H1 (cell line): ENCODE measurements around the gene MED1. TPM values are rescaled to one million over a fixed set of nuclear protein-coding genes. Genes with fewer than 3 reads are reported as not detected.

Source experiments
- NRF1 ChIP-seq: IDR thresholded peaks from 2 replicates; pipeline ENCODE4 v1.6.1; 2011; ENCODE audit warnings: mild to moderate bottlenecking, low read depth, low read length, improper control_type of control experiment
- SP1 ChIP-seq: IDR thresholded peaks from 2 replicates; pipeline ENCODE4 v1.6.1; 2011; ENCODE audit warnings: low read depth, low read length
- SP4 ChIP-seq: IDR thresholded peaks from 2 replicates; pipeline ENCODE4 v1.6.1; 2012; ENCODE audit warnings: low read length, inconsistent platforms
- SRF ChIP-seq: IDR thresholded peaks from 2 replicates; pipeline ENCODE4 v1.6.1; 2011; ENCODE audit warnings: mild to moderate bottlenecking, low read depth, low read length, moderate library complexity
- polyA plus RNA-seq, 7 experiments: library from polyadenylated mRNA; depleted of rRNA in 3 of 7; stranded (reverse) in 5 of 7; unstranded in 2 of 7; fragments of >200 nt in 5 of 7; fragments of 200-250 nt in 2 of 7; gene quantifications; 1 replicate in 5 of 7; 2 replicates in 1 of 7; 4 replicates in 1 of 7; pipeline versions ENCODE4 v1.2.1 to v1.2.3, GENCODE V29; 2011 to 2013; ENCODE audit warnings: missing spikeins in 2 of 7, mixed read lengths in 2 of 7
- total RNA-seq: library from RNA; stranded (reverse); fragmentation: NEBNext Ultra II Directional; extraction: Animal tissue kit (Norgen Biotek cat#: 25700); gene quantifications from 2 replicates; pipeline ENCODE4 v1.2.1, GENCODE V29; 2021

The MED1 gene
- total and polyA plus RNA-seq, 2 of the 8 experiments (the other 6 are each of a cell fraction or from before 2014, with no cell fraction given) = 24.7 to 56.5 TPM

DNA sequence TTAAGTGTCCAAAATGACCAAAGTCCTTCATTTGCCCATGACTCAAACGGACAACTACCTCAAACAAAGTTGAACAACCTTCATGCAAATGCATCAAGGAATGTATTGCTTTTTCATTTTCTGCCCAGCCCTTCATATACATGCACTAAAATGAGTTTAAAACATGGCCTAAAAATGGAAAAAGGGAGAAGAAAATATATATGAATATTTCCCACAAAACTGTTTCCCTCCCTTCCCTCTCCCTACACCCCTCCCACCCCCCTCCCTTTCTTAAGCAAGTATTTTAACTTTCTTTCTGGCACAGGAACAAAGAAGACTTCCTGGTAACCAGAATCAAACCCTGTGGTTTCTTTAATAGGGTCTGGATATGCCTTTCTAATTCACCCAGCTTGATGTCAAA lies 44.1 kb downstream of the MED1 start (continued):
- no peak for TF ChIP-seq NRF1
- TF ChIP-seq SP4 = no peak
- no peak for TF ChIP-seq SRF
- TF ChIP-seq SP1 = no peak
